Measurements from ENCODE around the gene ZYX.

ZYX gene

GRCh38 chr7:143380646-143381426, at the start of gene ZYX:
Gene ZYX, plus strand, starts transcription at chr7:143381345. Its CDS starts 227 bp downstream, at chr7:143381572.
- no peak for FAIRE-seq

GRCh38 chr7:143334244-143334643, 46.9 kb upstream of the ZYX start:
- no peak for FAIRE-seq

GRCh38 chr7:143337216-143337615, 43.9 kb upstream of the ZYX start:
- FAIRE-seq, result no peak

- FAIRE-seq, result no peak
Observed at GRCh38 chr7:143341842-143342241, 39.3 kb upstream of the ZYX start.

- FAIRE-seq, result no peak
Observed at GRCh38 chr7:143343596-143343995, 37.5 kb upstream of the ZYX start.

- no peak for FAIRE-seq
Observed at GRCh38 chr7:143345428-143345900, 35.7 kb upstream of the ZYX start.

GRCh38 chr7:143346018-143346417, 35.1 kb upstream of the ZYX start:
- FAIRE-seq, result no peak

GRCh38 chr7:143347950-143348349, 33.2 kb upstream of the ZYX start:
- FAIRE-seq, result no peak

- FAIRE-seq, result no peak
Observed at GRCh38 chr7:143351060-143351459, 30.1 kb upstream of the ZYX start.

GRCh38 chr7:143351574-143351973, 29.6 kb upstream of the ZYX start:
- FAIRE-seq, result no peak

GRCh38 chr7:143352531-143353002, 28.6 kb upstream of the ZYX start:
- FAIRE-seq, result no peak

- FAIRE-seq, result no peak
Observed at GRCh38 chr7:143354376-143354775, 26.8 kb upstream of the ZYX start.

- FAIRE-seq, result no peak
Observed at GRCh38 chr7:143354965-143355364, 26.2 kb upstream of the ZYX start.

GRCh38 chr7:143355450-143356385, 25.4 kb upstream of the ZYX start:
- no peak for FAIRE-seq

GRCh38 chr7:143356414-143357050, 24.6 kb upstream of the ZYX start:
- FAIRE-seq, result no peak

GRCh38 chr7:143358626-143359025, 22.5 kb upstream of the ZYX start:
- FAIRE-seq, result no peak

- no peak for FAIRE-seq
Observed at GRCh38 chr7:143359771-143360353, 21.3 kb upstream of the ZYX start.

- FAIRE-seq, result no peak
Observed at GRCh38 chr7:143360788-143361551, 20.2 kb upstream of the ZYX start.

- FAIRE-seq, result no peak
Observed at GRCh38 chr7:143361552-143362130, 19.5 kb upstream of the ZYX start.

- no peak for FAIRE-seq
Observed at GRCh38 chr7:143362131-143363015, 18.8 kb upstream of the ZYX start, which contains the start of gene FAM131B. Gene FAM131B, minus strand, starts transcription at chr7:143362713. Its CDS starts 110 bp downstream, at chr7:143362603.

Data from A204.1 (cell line).